SK-N-SH (cell line): Measurements from ENCODE around the gene ARID1B. TPM values are rescaled to one million over a fixed set of nuclear protein-coding genes. Genes with fewer than 3 reads are reported as not detected.

Experiments used
- CTCF ChIA-PET: fragments of 300-600, 350-600 bp; formaldehyde crosslinking; extraction: SDS; loops from one replicate; lab custom pipeline; 2021; lab: Yijun Ruan, JAX
- POLR2A ChIA-PET: fragments of 350-600 bp; sonication (Branson Sonifier 250); formaldehyde crosslinking; extraction: SDS; loops from one replicate; lab custom pipeline; 2020; ENCODE audit warnings: antibody characterized with exemption, inconsistent platforms; lab: Yijun Ruan, JAX
- DNase-seq: peaks from one replicate; pipeline ENCODE4 v3.0.0; 2012
- H2AFZ ChIP-seq: fragments of 200-600 bp; sonication (generic); 2 replicates; pipeline ENCODE4 v1.8.1; 2016; ENCODE audit warnings: antibody characterized with exemption, mild to moderate bottlenecking, low read depth
- H3F3A ChIP-seq: fragments of 200-600 bp; sonication (generic); replicated peaks from 2 replicates; pipeline ENCODE3; 2016; ENCODE audit warnings: antibody characterized with exemption, mild to moderate bottlenecking; ENCODE audit not compliant: insufficient read depth
- H3K27ac ChIP-seq, 2 experiments: fragments of 200-500 bp in 1 of 2; fragments of 200-600 bp in 1 of 2; sonication (Bioruptor generic) in 1 of 2; sonication (generic), shearing (Covaris generic) in 1 of 2; 2 replicates each; pipeline versions ENCODE4 v1.5.1 to v1.6.1; 2014 to 2016; ENCODE audit warnings: low read depth in 2 of 2, inconsistent platforms in 1 of 2, low read length in 1 of 2, mild to moderate bottlenecking in 1 of 2, mixed read lengths in 1 of 2
- H3K27me3 ChIP-seq: fragments of 200-600 bp; sonication (generic), shearing (Covaris generic); 2 replicates; pipeline ENCODE4 v1.6.1; 2016; ENCODE audit warnings: mixed run types; ENCODE audit not compliant: insufficient read depth
- H3K36me3 ChIP-seq, 2 experiments: fragments of 200-500 bp in 1 of 2; fragments of 200-600 bp in 1 of 2; sonication (Bioruptor generic) in 1 of 2; sonication (generic) in 1 of 2; replicated peaks in 1 of 2; 2 replicates each; pipeline versions ENCODE3 to v1.5.1; 2014 to 2016; ENCODE audit warnings: low read length in 1 of 2, mild to moderate bottlenecking in 1 of 2; ENCODE audit not compliant: insufficient read depth in 2 of 2, control insufficient read depth in 1 of 2
- H3K4me1 ChIP-seq, 2 experiments: fragments of 200-500 bp in 1 of 2; fragments of 200-600 bp in 1 of 2; sonication (Bioruptor generic) in 1 of 2; sonication (generic), shearing (Covaris generic) in 1 of 2; 2 replicates each; pipeline versions ENCODE4 v1.5.1 to v1.6.1; 2014 to 2016; ENCODE audit warnings: low read depth in 1 of 2, low read length in 1 of 2, mixed run types in 1 of 2; ENCODE audit not compliant: insufficient read depth in 2 of 2, control insufficient read depth in 1 of 2
- H3K4me2 ChIP-seq: fragments of 200-600 bp; sonication (generic), shearing (Covaris generic); 2 replicates; pipeline ENCODE4 v1.6.1; 2017; ENCODE audit warnings: mixed run types
- H3K4me3 ChIP-seq, 2 experiments: fragments of 200-500 bp in 1 of 2; fragments of 200-600 bp in 1 of 2; sonication (Bioruptor generic) in 1 of 2; sonication (generic), shearing (Covaris generic) in 1 of 2; 2 replicates each; pipeline versions ENCODE4 v1.5.1 to v1.8.1; 2014 to 2016; ENCODE audit warnings: low read depth in 2 of 2, inconsistent platforms in 1 of 2, low read length in 1 of 2, mild to moderate bottlenecking in 1 of 2, mixed read lengths in 1 of 2, moderate library complexity in 1 of 2
- H3K79me2 ChIP-seq: fragments of 200-600 bp; sonication (generic); 2 replicates; pipeline ENCODE4 v1.8.1; 2017; ENCODE audit warnings: mild to moderate bottlenecking; ENCODE audit not compliant: insufficient read depth
- H3K9ac ChIP-seq: fragments of 200-600 bp; sonication (generic); 2 replicates; pipeline ENCODE4 v1.6.1; 2017; ENCODE audit warnings: mixed run types
- H3K9me2 ChIP-seq: fragments of 200-600 bp; sonication (generic); 2 replicates; pipeline ENCODE4 v1.6.1; 2017; ENCODE audit warnings: mixed run types
- H3K9me3 ChIP-seq: fragments of 200-600 bp; sonication (generic); 2 replicates; pipeline ENCODE4 v1.6.1; 2017; ENCODE audit warnings: mixed run types, mild to moderate bottlenecking, moderate library complexity
- H4K20me1 ChIP-seq: fragments of 200-600 bp; sonication (generic); 2 replicates; pipeline ENCODE4 v1.6.1; 2017; ENCODE audit warnings: mild to moderate bottlenecking, mixed run types; ENCODE audit not compliant: insufficient read depth
- CHD2 ChIP-seq: fragments of 150-350 bp; IDR thresholded peaks from 2 replicates; pipeline ENCODE4 v1.6.1; 2018; ENCODE audit warnings: low read length; ENCODE audit not compliant: partially characterized antibody
- ELF1 ChIP-seq: IDR thresholded peaks from 2 replicates; pipeline ENCODE4 v1.4.0; 2012
- GATA2 ChIP-seq: sonication (generic); formaldehyde crosslinking; IDR thresholded peaks from 2 replicates; pipeline ENCODE4 v1.5.0; 2020; ENCODE audit warnings: mild to moderate bottlenecking, missing genetic modification reagents
- JUND ChIP-seq: IDR thresholded peaks from 2 replicates; pipeline ENCODE4 v1.4.0; 2012
- MEF2A ChIP-seq: IDR thresholded peaks from 2 replicates; pipeline ENCODE4 v1.4.0; 2012; ENCODE audit warnings: low read depth, borderline replicate concordance
- MXI1 ChIP-seq: IDR thresholded peaks from 2 replicates; pipeline ENCODE4 v1.6.1; 2012; ENCODE audit warnings: mild to moderate bottlenecking, low read depth, low read length, improper control_type of control experiment
- NRF1 ChIP-seq: IDR thresholded peaks from 2 replicates; pipeline ENCODE4 v1.6.1; 2012; ENCODE audit warnings: low read depth, mild to moderate bottlenecking, low read length
- RAD21 ChIP-seq: IDR thresholded peaks from 2 replicates; pipeline ENCODE4 v1.6.1; 2012; ENCODE audit warnings: mild to moderate bottlenecking, low read length
- RCOR1 ChIP-seq: fragments of 150-350 bp; IDR thresholded peaks from 2 replicates; pipeline ENCODE4 v1.6.1; 2017; ENCODE audit warnings: antibody characterized with exemption, low read length
- RFX5 ChIP-seq: IDR thresholded peaks from 2 replicates; pipeline ENCODE4 v1.6.1; 2012; ENCODE audit warnings: mild to moderate bottlenecking, improper control_type of control experiment, low read length
- RXRA ChIP-seq: IDR thresholded peaks from 2 replicates; pipeline ENCODE4 v1.4.0; 2012; ENCODE audit warnings: low read depth, mild to moderate bottlenecking, borderline replicate concordance
- SIN3A ChIP-seq: IDR thresholded peaks from 2 replicates; pipeline ENCODE4 v1.6.1; 2012; ENCODE audit warnings: low read depth, mild to moderate bottlenecking, low read length, moderate library complexity, borderline replicate concordance
- TCF12 ChIP-seq: IDR thresholded peaks from 2 replicates; pipeline ENCODE4 v1.4.0; 2012
- YY1 ChIP-seq: IDR thresholded peaks from 2 replicates; pipeline ENCODE4 v1.4.0; 2012; ENCODE audit warnings: low read depth, mild to moderate bottlenecking
- WGBS: methylation state at CpG from one replicate; pipeline ENCODE4 v1.1.6; 2017; ENCODE audit warnings: low lambda C conversion rate; 5-methylcytosine and 5-hydroxymethylcytosine counted together
- polyA plus RNA-seq, 3 experiments: library from polyadenylated mRNA; depleted of rRNA; stranded (reverse); fragments of >200 nt; gene quantifications; 2 replicates each; pipeline ENCODE4 v1.2.3, GENCODE V29; 2012
- TF ChIP-seq, protein P1 (sequence below): fragments of 150-350 bp; IDR thresholded peaks from 2 replicates; pipeline ENCODE4 v1.6.1; 2017; ENCODE audit warnings: antibody characterized with exemption, low read length, low read depth, borderline replicate concordance
- TF ChIP-seq, protein P2 (sequence below): IDR thresholded peaks from 2 replicates; pipeline ENCODE4 v1.4.0; 2012; ENCODE audit warnings: low read depth
- TF ChIP-seq, protein P3 (sequence below): IDR thresholded peaks from 2 replicates; pipeline ENCODE4 v1.4.0; 2012; ENCODE audit warnings: low read depth, borderline replicate concordance

Gene ARID1B
- polyA plus RNA-seq, 1 of the 3 experiments (the other 2 are of a cell fraction): 13.6 TPM

DNA sequence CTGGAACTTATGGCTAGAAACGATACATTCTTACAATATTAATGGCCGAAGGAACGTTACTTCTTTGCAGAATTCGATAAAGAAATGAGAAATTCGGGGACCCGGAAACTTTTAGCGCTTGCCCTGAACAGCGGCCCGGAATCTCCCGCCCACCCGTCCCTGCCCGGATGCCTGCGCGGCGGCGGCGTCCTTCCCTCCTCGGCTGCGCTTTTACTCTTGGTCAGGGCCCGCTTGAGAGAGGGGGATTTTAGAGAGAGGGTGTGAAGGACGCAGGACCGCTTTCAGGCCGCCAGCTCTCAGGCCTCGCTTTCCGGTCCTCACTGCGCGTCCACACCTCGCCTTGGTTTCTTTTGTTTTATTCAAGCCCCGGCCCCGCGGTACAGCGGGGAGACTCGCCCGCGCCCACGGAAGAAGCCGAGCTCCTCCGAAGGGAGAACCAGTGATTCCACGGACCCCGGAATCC is 243.7 kb downstream of the ARID1B start:
- peak; percentile 80 for DNase-seq
- H2AFZ ChIP-seq: peak overlapping the region; percentile 74; the same call in 1 of the 2 replicates
- H3K79me2 ChIP-seq: peaks cover 82% of the 10 kb centered on the region

DNA sequence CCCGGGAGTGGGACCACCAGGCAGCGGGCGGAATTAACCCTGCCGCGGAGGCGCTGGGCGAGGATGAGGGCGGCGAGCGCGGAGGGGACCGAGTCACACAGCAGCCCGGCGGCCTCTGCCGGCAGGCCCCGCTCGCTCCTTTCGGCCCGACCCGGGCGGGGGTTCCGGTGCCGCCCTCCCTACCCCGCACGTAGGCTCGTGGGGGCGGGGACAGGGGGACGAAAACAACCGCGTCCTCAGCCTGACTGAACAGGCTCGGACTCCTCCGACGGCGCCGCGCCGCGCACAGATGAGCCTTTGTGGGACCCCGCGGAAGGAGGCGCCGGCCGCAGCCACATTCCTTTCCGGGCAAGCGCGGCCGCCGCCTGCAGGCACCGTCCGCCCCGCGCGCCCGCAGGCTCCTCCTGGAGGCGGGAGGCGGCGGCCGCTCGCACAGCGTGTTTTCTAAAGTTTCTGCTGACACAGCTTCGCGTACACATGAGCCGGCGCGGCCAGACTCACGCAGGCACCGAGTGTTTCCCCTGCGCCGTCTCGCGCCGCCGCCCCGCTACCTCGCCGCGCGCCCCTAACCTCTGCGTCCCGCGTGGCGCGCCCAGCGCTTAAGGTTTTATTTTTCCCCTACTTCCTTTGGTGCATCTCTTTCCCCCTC is 244.3 kb downstream of the ARID1B start:
- peak; percentile 94 for DNase-seq
- TF ChIP-seq RFX5 (no peak), ELF1 (no peak), CHD2 (no peak), RCOR1 (no peak), TCF12 (0 out of 2 replicates have a peak, but pooled peaks have one; percentile 15), SIN3A (peak; percentile 67; the same call in 1 of the 2 replicates), JUND (no peak), RXRA (no peak), NRF1 (no peak), GATA2 (CRISPR knock-in tag) (peak; percentile 42; the same call in 1 of the 2 replicates), RAD21 (peak; percentile 40), YY1 (no peak), MEF2A (no peak)
- TF ChIP-seq, protein P1, sequence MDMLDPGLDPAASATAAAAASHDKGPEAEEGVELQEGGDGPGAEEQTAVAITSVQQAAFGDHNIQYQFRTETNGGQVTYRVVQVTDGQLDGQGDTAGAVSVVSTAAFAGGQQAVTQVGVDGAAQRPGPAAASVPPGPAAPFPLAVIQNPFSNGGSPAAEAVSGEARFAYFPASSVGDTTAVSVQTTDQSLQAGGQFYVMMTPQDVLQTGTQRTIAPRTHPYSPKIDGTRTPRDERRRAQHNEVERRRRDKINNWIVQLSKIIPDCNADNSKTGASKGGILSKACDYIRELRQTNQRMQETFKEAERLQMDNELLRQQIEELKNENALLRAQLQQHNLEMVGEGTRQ: no peak
- TF ChIP-seq, protein P2, sequence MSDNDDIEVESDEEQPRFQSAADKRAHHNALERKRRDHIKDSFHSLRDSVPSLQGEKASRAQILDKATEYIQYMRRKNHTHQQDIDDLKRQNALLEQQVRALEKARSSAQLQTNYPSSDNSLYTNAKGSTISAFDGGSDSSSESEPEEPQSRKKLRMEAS: peak; percentile 8; the same call in 1 of the 2 replicates
- TF ChIP-seq, protein P3, sequence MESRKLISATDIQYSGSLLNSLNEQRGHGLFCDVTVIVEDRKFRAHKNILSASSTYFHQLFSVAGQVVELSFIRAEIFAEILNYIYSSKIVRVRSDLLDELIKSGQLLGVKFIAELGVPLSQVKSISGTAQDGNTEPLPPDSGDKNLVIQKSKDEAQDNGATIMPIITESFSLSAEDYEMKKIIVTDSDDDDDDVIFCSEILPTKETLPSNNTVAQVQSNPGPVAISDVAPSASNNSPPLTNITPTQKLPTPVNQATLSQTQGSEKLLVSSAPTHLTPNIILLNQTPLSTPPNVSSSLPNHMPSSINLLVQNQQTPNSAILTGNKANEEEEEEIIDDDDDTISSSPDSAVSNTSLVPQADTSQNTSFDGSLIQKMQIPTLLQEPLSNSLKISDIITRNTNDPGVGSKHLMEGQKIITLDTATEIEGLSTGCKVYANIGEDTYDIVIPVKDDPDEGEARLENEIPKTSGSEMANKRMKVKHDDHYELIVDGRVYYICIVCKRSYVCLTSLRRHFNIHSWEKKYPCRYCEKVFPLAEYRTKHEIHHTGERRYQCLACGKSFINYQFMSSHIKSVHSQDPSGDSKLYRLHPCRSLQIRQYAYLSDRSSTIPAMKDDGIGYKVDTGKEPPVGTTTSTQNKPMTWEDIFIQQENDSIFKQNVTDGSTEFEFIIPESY: no peak

More for the DNA sequence above, 243.7 kb downstream of the ARID1B start:
- no peaks in the 10 kb centered on the region; the same call in 1 of the 2 replicates for H3K9me3 ChIP-seq
- TF ChIP-seq, protein P3: no peak
- 0 out of 2 replicates have a peak, but pooled peaks have one; percentile 3 for TF ChIP-seq NRF1
- TF ChIP-seq MXI1: 0 out of 2 replicates have a peak, but pooled peaks have one; percentile 6
- TF ChIP-seq, all 33 proteins: peak for 2
- H3F3A ChIP-seq: peaks cover 27% of the 10 kb centered on the region
- H3K4me1 ChIP-seq: peaks cover 5 to 16% of the 10 kb centered on the region in 2 experiments
- no peaks in the 10 kb centered on the region for H3K27me3 ChIP-seq
- no peaks in the 10 kb centered on the region for H3K9me2 ChIP-seq
- 2% methylated on average over 31 of the region's 40 CpGs for WGBS
- peak overlapping the region; percentile 98 for H3K27ac ChIP-seq
- peak overlapping the region; percentile 76 to 80 for H3K4me3 ChIP-seq
- ChIA-PET POLR2A (interaction anchor here (0.9 kb wide), 2 partner anchors 16 to 242 kb away, joined by 3 to 4 read pairs; no protein-coding TSS in a partner anchor), CTCF (interaction anchor here (0.7 to 1.8 kb wide), 11 partner anchors 11 to 253 kb away, joined by 3 to 5 read pairs (median 3); no protein-coding TSS in a partner anchor)
- H3K4me2 ChIP-seq: peak overlapping the region; percentile 98
- H4K20me1 ChIP-seq: peaks cover 8% of the 10 kb centered on the region; the same call in 1 of the 2 replicates
- H3K9ac ChIP-seq: peak overlapping the region; percentile 99
- peaks cover 0 to 8% of the 10 kb centered on the region in 2 experiments for H3K36me3 ChIP-seq

More for the DNA sequence above, 244.3 kb downstream of the ARID1B start:
- Histone ChIP-seq H3K27ac (peak overlapping the region; percentile 98), H3K79me2 (peaks cover 82% of the 10 kb centered on the region), H4K20me1 (peaks cover 8% of the 10 kb centered on the region; the same call in 1 of the 2 replicates), H3K9ac (peak overlapping the region; percentile 99), H3K4me1 (peaks cover 5 to 16% of the 10 kb centered on the region in 2 experiments), H3K27me3 (no peaks in the 10 kb centered on the region), H3K9me2 (no peaks in the 10 kb centered on the region), H3K4me2 (peak overlapping the region; percentile 98), H3K9me3 (no peaks in the 10 kb centered on the region; the same call in 1 of the 2 replicates), H3K4me3 (peak overlapping the region; percentile 76 to 80), H2AFZ (peak overlapping the region; percentile 74; the same call in 1 of the 2 replicates), H3F3A (peaks cover 27% of the 10 kb centered on the region), H3K36me3 (peaks cover 0 to 10% of the 10 kb centered on the region in 2 experiments)
- WGBS: 2% methylated on average over 12 of the region's 84 CpGs
- POLR2A ChIA-PET: interaction anchor here (0.9 kb wide), 1 partner anchor 16 kb away, joined by 4 read pairs; no protein-coding TSS in a partner anchor
- CTCF ChIA-PET: interaction anchor here (0.7 to 1.8 kb wide), 11 partner anchors 11 to 253 kb away, joined by 3 to 5 read pairs (median 3); no protein-coding TSS in a partner anchor
